M059J (cell line): ENCODE measurements around the gene FGB. TPM values are rescaled to one million over a fixed set of nuclear protein-coding genes. Genes with fewer than 3 reads are reported as not detected.
"Not testable (repeated sequence)": the region's sequence is repeated elsewhere in the genome, so short reads cannot be mapped to it uniquely, and the experiment has no call there.

Experiments used
- DNase-seq: peaks from one replicate; pipeline ENCODE4 v3.0.0-alpha.2; 2012; ENCODE audit warnings: low read depth
- total RNA-seq: library from RNA; depleted of rRNA; stranded (reverse); fragments of >200 nt; shearing (Covaris generic); gene quantifications from 2 replicates; pipeline ENCODE4 v1.2.3, GENCODE V29; 2014

FGB gene
- total RNA-seq, 1 experiment from 2014 or later = not detected

DNA sequence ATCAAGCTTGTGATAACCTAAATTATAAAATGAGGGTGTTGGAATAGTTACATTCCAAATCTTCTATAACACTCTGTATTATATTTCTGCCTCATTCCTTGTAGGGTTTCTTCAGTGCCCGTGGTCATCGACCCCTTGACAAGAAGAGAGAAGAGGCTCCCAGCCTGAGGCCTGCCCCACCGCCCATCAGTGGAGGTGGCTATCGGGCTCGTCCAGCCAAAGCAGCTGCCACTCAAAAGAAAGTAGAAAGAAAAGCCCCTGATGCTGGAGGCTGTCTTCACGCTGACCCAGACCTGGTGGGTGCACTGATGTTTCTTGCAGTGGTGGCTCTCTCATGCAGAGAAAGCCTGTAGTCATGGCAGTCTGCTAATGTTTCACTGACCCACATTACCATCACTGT lies 2.9 kb downstream of the FGB start:
- DNase-seq = no peak

GRCh38 chr4:154566639-154567204 lies 3.9 kb downstream of the FGB start:
- DNase-seq = no peak

- DNase-seq = no peak
Observed at GRCh38 chr4:154569028-154569427, 6.2 kb downstream of the FGB start.

GRCh38 chr4:154569584-154569983 lies 6.8 kb downstream of the FGB start:
- no peak for DNase-seq

GRCh38 chr4:154573190-154573870 lies 10.5 kb downstream of the FGB start:
- no peak for DNase-seq

DNA sequence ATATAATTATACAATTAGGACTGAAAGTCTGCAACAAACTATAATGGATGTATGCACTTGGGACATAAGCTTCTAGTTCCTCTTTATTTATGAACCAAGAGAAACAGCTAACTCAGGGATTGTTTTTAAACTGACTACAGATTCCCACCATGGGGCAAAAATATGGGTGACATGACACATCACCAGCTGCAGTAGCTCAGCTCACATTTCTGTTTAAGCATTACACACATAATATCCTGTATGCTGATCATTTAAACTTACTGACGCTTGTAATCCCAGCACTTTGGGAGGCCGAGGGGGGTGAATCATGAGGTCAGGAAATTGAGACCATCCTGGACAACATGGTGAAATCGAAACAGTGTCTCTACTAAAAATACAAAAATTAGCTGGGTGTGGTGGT lies 11.5 kb downstream of the FGB start:
- no peak for DNase-seq

DNA sequence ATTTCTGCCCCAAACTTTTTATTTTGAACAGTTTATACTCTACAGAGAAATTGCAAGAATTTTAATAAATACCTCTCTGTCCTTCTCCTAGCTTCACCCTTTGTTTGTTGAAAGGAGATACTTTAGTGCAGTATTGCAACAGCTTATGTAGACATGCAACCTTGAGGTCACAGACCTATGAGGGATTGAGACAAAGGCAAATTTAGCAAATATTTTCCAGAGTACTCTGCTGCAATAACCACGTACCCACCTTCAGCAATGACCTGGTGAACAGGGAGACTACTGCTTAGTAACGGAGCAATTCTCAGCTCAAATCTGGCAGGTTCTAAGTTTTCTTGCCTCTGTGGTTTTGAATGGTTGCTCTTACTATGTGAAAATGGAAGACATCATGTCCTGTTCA lies 14.5 kb downstream of the FGB start:
- DNase-seq = no peak

DNA sequence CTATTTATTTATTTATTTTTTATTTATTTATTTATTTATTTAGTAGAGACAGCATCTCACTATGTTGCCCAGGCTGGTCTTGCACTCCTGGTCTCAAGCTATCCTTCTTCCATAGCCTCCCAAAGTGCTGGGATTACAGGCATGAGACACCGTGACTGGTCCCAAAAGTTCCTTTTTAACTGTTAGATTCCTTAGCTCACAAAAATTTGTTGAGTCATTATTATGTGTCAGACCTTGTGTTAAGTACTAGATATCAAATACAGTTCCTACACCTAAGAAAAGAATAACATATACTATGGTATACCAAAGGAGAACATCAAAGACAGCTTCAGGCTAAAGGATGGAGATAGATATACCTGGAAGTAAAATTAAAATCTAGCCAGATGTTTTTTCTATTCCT lies 16.1 kb downstream of the FGB start:
- no peak for DNase-seq

- no peak for DNase-seq
Observed at GRCh38 chr4:154579927-154580326, 17.1 kb downstream of the FGB start.

DNA sequence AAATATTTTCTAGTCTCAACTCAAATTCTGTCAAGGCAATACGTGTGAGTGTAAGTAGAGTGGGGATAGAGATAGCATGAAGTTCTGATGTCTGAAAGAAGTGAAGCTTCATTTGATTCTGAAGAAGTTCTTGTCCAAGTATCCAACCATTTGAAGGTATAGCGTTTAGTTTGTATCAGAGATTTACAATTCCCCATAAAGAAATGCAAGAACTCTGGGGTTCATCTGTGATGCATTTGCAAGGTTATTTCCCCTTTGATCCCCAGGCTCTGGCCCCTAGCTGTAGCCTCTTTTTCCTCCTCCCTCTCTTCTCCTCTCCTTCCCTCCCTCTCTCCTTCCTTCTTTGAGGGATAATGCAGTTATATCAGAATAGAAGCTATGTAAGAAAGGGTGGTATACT lies 19.9 kb downstream of the FGB start:
- DNase-seq = no peak

- no peak for DNase-seq
Observed at GRCh38 chr4:154583230-154583629, 20.4 kb downstream of the FGB start.

GRCh38 chr4:154583677-154584076 lies 20.9 kb downstream of the FGB start:
- DNase-seq = no peak

DNA sequence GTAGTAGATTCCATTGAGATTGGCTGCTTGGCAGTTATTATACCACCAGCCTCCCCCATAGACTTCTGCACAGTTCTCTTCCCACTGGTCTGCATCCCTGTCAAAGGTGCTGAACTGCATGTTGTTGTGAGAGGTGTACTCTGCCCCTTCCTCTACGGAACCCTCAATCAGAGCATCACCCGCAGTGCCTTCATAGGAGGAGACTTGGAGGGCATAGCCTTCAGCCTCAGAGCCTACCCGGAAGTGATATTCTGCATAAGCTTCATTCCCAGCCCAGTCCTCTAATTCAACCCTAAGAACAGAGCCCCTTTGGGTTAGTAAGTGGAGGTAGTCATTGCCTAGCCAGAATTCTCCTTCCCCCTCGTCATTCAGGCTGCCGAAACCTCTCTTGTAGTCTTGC lies 21.4 kb downstream of the FGB start:
- no peak for DNase-seq

- no peak for DNase-seq
Observed at GRCh38 chr4:154585369-154586018, 22.7 kb downstream of the FGB start.

DNA sequence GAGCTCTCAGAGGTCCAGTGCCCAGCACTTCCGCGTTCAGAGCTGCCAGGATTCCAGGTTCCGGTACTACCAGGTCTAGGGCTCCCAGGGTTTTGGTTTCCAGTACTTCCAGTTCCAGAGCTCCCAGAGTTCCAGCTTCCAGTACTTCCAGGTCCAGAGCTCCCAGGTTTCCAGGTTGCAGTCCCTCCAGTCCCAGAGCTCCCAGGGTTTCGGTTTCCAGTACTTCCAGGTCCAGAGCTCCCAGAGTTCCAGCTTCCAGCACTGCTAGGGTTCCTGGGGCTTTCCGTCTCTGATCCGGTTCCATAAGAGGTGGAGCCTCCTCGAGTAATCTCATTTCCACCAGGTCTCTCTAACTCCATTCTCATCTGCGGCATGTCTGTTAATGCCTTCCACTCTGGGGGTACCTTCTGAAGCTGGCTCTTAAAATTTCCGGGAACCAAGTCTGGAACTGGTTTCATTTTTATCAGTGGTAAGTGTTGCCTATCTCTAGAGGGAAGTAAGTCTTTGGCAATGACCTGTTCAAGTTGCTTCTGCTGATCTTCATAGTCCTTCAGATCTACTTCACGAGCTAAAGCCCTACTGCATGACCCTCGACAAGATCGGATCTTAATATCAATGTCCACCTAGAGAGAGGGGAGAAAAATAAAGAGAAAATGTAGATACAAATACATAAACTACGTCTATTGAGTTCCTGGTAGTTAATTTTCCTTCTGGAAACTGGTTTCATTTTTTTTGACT lies 23.7 kb downstream of the FGB start:
- peak; percentile 25 for DNase-seq

DNA sequence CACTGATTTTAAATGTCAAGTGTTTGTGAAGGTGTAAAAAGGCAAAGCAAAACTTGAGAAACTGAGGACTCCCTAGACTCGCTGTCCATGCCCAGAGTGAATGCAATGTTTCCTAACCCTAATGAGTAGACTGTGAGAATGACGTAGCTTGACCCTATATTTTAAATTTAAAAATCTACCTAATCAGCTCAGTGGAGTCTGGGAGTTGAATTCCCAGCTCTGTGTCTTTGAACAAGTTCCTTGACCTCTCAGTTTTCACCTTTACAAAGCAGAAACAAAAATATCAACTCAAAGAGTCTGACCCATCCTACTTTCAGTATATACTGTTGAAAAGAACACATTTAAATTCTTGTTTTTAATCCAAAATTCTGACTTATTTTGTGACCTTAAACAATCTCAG lies 25.4 kb downstream of the FGB start:
- no peak for DNase-seq

DNA sequence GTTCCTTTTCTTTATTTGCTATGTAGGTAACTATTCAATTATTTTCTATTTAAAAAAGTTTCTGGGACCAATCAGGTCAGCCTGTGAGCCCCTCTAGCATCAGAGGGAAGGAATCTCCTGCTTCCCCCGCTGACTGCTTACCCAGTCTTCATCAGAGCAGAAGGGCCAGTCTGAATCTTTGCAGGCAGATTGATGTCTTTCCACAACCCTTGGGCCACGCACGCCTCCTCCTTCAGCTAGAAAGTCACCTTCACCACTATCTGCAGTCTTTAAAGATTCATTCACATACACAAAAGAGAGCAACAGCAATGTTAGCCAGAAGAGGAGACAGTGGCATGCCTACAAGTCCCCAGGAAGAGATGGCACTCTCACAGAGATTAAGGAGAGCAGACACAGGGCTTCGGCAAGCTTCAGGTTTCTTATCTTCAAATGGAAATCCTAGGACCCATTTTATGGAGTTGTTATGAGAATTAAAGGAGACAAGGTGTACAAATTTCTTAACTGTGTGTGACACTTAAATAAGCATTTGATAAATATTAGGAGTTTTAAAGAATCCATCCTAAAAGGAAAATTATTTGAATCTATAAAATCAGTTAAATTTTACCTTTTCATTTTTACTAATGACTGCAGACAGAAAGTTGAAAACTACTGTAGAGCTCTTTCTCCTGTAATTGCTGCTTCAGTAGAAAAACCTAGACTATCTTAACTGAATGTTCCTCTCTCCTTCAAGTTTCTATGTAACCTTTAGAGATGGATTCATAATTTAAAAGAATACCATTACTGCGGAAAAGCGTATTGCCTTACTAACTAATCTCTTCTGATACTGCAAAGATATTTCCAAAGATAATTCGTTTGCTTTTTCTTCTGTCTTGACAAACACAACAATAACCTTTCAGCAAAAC lies 26.7 kb downstream of the FGB start:
- no peak for DNase-seq

DNA sequence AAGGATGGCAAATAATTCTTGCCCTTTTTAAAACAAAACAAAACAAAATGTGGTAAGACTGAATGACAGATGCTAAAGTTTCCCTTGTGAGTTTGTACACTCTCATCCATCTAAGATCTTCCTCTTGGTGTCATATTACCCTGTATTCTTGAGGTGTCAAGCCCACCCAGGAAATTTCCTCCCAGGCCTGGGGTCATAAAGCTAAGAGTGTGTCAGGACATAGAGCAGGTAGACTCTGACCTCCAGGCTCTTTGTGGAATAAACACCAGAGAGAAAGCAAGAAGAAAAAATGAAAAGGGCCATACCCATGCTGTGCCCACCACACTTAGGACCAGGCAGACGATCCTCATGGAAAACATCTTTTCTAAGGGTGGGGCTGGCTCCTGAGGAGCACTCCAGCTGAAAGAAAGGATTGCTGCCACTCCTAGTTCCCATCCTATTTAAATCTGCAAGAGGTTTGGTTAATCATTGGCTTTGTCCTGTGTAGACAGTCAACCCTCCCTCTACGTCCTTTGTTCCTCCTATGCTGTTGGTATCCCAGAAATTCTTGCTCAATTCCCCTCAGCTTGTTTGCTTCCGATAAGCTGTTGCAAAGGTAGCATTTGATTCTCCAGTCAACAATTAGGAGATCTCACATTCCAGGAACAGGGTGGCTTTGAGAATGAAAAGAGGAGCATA lies 27.7 kb downstream of the FGB start, which contains the start of gene FGA:
TSS of gene FGA (minus strand) at position 414 of the 678 bp plus-strand sequence. CDS start at position 359, 55 bp downstream.
- no peak for DNase-seq

DNA sequence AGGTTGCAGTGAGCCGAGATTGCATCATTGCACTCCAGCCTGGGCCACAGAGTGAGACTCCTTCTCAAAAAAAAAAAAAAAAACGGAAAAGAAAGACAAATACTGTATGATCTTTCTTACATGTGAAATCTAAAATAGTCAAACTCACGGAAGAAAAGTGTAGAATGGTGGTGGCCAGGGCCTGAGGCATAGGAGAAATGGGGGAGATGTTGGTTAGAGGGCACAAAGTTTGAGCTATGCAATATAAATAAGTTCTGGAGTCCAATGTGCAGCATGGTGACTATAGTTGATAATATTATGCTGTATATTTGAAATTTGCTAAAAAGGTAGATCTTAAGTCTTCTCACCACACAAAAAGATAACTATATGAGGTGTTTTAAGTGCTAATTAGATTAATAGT lies 29.1 kb downstream of the FGB start:
- DNase-seq = no peak

DNA sequence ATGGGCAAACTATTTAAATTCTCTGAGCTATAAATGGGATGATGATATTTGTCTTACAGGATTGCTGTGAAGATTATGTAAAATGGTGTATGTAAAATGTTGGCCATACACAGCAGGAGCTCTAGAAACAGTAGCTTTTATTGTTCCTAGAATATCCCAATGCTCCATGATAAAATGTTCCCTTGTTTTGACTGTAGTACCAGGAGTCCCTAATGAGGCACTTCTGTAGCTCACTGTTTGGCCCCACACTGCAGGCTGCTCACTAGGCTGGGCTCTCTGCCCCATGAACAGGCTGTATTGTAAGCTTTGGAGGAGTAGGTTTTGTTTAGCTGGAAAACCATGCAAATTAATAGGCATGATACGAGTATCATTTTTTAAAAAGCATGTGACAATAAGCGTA lies 31.1 kb downstream of the FGB start:
- no peak for DNase-seq

DNA sequence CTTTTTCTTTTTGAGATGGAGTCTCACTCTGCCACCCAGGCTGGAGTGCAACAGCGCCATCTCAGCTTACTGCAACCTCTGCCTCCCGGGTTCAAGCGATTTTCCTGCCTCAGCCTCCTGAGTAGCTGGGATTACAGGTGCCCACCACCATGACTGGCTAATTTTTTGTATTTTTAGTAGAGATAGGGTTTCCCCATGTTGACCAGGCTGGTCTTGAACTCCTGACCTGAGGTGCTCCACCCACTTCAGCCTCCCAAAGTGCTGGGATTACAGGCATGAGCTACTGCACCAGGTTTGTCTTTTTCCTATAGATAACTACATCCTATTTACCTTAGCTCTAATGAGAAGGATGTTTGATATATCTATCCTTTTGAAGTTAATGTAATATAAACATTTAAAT lies 31.5 kb downstream of the FGB start:
- not testable (repeated sequence) for DNase-seq
